Measurements from ENCODE around the gene D2HGDH. TPM values are rescaled to one million over a fixed set of nuclear protein-coding genes. Genes with fewer than 3 reads are reported as not detected.
A peak's percentile ranks its signal among the peaks of the same experiment; 100 is the strongest.

D2HGDH gene
- total and polyA plus RNA-seq, 8 donors = 14.9 to 116 (median 25.6) TPM

- ATAC-seq = peak; percentile 74 to 90 (median 84)
- peak in 2 of 4 donors; percentile 7 to 36 for TF ChIP-seq CTCF (IDR thresholded peaks at IDR 0.05)
- H3K27ac ChIP-seq = peak overlapping the region; percentile 92 to 100 (median 98)
- no peak for FAIRE-seq
- H3K36me3 ChIP-seq = peaks cover 0 to 13% (median 0%) of the 10 kb centered on the region in 3 donors
- 1% methylated on average over 52 to 98 of the region's 98 CpGs for WGBS, 2 donors
- H3K9me3 ChIP-seq = no peaks in the 10 kb centered on the region
- peak overlapping the region; percentile 77 to 87 (median 80) for H3K4me3 ChIP-seq
- H3K27me3 ChIP-seq = no peaks in the 10 kb centered on the region
- peak; percentile 82 to 96 (median 88) for DNase-seq
- intact Hi-C loops (cut with DNase I) = no loop called here
- peaks cover 4 to 10% (median 6%) of the 10 kb centered on the region in 3 donors for H3K4me1 ChIP-seq
Measured at GRCh38 chr2:241702155-241703031, 32.0 kb upstream of the D2HGDH start.

- Histone ChIP-seq H3K4me3 (peak overlapping the region; percentile 70 to 87 (median 78)), H3K9me3 (no peaks in the 10 kb centered on the region), H3K36me3 (peaks cover 0 to 20% (median 0%) of the 10 kb centered on the region in 3 donors), H3K27ac (peak overlapping the region; percentile 39 to 100 (median 82)), H3K4me1 (peaks cover 4 to 10% (median 6%) of the 10 kb centered on the region in 3 donors), H3K27me3 (no peaks in the 10 kb centered on the region)
- intact Hi-C loops (cut with DNase I) = no loop called here
- no peak for FAIRE-seq
- ATAC-seq = peak in 3 of 4 donors; percentile 0 to 2 (median 2)
- peak in 1 of 6 donors; percentile 50 for DNase-seq
- TF ChIP-seq CTCF (IDR thresholded peaks at IDR 0.05) = no peak
- 35 to 50% methylated on average over 9 to 11 of the region's 11 CpGs for WGBS, 2 donors
Measured at GRCh38 chr2:241703032-241703604, 31.3 kb upstream of the D2HGDH start.

DNA sequence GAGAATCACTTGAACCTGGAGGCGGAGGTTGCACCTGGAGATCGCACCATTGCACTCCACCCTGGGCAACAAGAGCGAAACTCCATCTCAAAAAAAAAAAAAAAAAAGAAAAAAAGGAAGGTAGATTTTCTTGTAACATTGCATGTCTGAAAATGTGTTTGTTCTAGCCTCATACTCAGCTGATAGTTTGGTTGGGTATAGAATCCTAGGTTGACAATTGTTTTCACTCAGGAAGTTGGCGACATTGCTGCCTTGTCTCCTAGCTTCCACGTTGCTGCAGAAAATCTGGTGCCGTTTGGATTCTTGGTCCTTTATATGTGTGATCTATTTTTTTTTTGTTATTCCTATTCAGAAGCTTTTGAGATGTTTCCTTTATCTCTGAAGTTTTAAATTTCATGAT is 27.9 kb upstream of the D2HGDH start:
- no peak for FAIRE-seq
- Histone ChIP-seq H3K9me3 (no peaks in the 10 kb centered on the region), H3K36me3 (peaks cover 0 to 52% (median 28%) of the 10 kb centered on the region in 3 donors), H3K27ac (no peak overlapping the region), H3K4me1 (peaks cover 4 to 6% (median 5%) of the 10 kb centered on the region in 3 donors), H3K27me3 (no peaks in the 10 kb centered on the region), H3K4me3 (no peak overlapping the region)
- 98 to 99% methylated on average over 6 of the region's 6 CpGs for WGBS, 2 donors
- TF ChIP-seq CTCF (IDR thresholded peaks at IDR 0.05) = no peak
- no peak for ATAC-seq
- peak in 1 of 6 donors; percentile 4 for DNase-seq
- intact Hi-C loops (cut with DNase I) = no loop called here

DNA sequence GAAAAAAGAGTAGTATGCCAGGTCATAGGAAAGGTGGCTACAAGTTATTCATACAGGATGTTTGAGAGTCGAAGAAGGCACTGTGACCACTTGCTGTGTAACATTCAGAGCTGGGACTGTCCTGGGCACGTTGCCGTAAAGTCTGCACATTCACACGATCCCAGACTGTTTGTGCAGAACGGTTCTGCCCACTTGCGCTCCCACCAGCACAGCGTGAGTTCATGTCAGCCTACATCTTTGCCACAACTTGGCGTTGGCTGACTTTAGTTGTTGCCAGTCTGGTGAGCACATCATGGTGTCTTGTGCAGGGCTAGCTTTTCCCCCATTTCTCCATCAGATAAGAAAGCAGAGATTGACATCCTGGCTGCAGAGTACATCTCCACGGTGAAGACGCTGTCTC is 25.6 kb upstream of the D2HGDH start:
- Histone ChIP-seq H3K4me1 (no peaks in the 10 kb centered on the region), H3K27ac (no peak overlapping the region), H3K9me3 (no peaks in the 10 kb centered on the region), H3K36me3 (peaks cover 0 to 71% (median 36%) of the 10 kb centered on the region in 3 donors), H3K27me3 (no peaks in the 10 kb centered on the region), H3K4me3 (no peak overlapping the region)
- FAIRE-seq (no peak), ATAC-seq (no peak), DNase-seq (peak in 1 of 6 donors; percentile 11)
- intact Hi-C loops (cut with DNase I) = no loop called here
- TF ChIP-seq CTCF (IDR thresholded peaks at IDR 0.05) = no peak
- 84 to 91% methylated on average over 10 of the region's 10 CpGs for WGBS, 2 donors

Measured in pancreas (tissue), 10 donors.